ENCODE data around the gene PKIB.

PKIB gene

DNA sequence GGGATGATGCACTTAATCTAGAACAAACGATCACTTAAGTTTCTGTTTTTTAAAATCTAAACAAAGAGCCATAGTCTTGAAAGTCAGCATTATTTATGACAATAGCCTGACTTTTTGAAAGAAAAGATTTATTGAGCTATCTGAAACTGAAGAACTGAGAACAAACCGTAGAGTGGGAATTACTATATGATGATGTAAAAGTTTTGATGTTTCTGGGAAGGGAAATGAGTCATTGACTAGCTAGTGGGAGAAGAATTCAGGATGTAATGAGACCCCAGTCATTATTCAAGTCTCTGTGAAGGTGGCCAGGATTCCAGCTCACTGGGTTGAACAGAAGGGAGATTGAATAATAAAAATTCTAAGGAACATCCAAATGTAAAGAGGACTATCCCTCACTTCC is 85.9 kb downstream of the PKIB start:
- H3K9ac ChIP-seq (ENCODE audit: low read depth in 1 of 2, low read length in 2 of 2), result no peak overlapping the region

DNA sequence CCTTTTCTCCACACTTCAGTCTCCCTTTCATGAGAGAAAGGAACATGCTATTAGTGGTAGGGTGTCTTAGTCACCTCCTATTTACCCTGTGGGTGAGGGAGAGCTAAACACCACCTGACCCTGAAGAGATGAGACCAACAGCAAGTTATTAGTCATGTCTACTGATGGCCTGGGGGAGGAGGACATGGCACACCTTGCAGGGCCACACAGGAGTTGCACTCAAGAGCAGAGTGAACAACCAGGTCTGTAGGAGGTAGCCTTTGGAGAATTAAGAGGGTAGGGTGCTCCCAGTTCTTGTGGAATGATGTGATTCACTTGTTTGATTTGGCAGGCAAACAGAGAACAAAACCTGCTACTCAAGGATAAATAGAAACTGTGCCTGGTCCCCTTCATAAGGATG is 86.6 kb downstream of the PKIB start:
- Histone ChIP-seq H3K9ac (ENCODE audit: low read depth in 1 of 2, low read length in 2 of 2) (no peak overlapping the region), H3K27ac (ENCODE audit: low read depth in 2 of 2, low read length in 2 of 2) (no peak overlapping the region), H3K4me1 (ENCODE audit: control insufficient read depth in 2 of 2, insufficient read depth in 2 of 2, low read length in 2 of 2) (no peaks in the 10 kb centered on the region), H3K9me3 (ENCODE audit: control insufficient read depth in 2 of 2, low read length in 2 of 2) (no peaks in the 10 kb centered on the region), H3K4me3 (ENCODE audit: low read length in 2 of 2) (no peak overlapping the region), H3K36me3 (ENCODE audit: control insufficient read depth in 2 of 2, insufficient read depth in 2 of 2, low read length in 2 of 2) (peaks cover 0 to 2% of the 10 kb centered on the region in 2 donors), H3K27me3 (ENCODE audit: control insufficient read depth in 2 of 2, insufficient read depth in 2 of 2, low read length in 2 of 2) (no peaks in the 10 kb centered on the region)

More for the DNA sequence above, 85.9 kb downstream of the PKIB start:
- no peaks in the 10 kb centered on the region for H3K4me1 ChIP-seq (ENCODE audit: control insufficient read depth in 2 of 2, insufficient read depth in 2 of 2, low read length in 2 of 2)
- H3K27ac ChIP-seq (ENCODE audit: low read depth in 2 of 2, low read length in 2 of 2), result no peak overlapping the region
- H3K4me3 ChIP-seq (ENCODE audit: low read length in 2 of 2), result no peak overlapping the region
- peaks cover 0 to 2% of the 10 kb centered on the region in 2 donors for H3K36me3 ChIP-seq (ENCODE audit: control insufficient read depth in 2 of 2, insufficient read depth in 2 of 2, low read length in 2 of 2)
- H3K27me3 ChIP-seq (ENCODE audit: control insufficient read depth in 2 of 2, insufficient read depth in 2 of 2, low read length in 2 of 2), result no peaks in the 10 kb centered on the region
- no peaks in the 10 kb centered on the region for H3K9me3 ChIP-seq (ENCODE audit: control insufficient read depth in 2 of 2, low read length in 2 of 2)

DNA sequence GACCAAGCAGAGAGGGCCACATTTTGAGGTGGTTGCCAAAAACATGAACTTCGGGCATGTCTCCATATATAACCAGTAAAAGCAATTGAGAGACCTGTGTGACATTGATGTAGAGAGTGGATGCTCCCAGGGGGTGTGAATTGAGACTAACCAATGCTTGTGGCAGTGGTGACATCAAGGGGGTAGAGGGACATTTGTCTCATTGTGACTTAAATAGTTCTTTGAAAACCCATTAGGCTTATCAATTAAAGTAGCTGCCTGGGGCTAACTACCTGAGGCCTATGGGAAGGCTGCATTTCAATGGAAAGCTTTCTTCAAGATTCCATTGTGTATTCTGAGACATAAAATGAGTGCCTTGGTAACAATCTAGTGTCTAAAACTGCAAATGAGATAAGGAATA is 87.3 kb downstream of the PKIB start:
- Histone ChIP-seq H3K4me1 (ENCODE audit: control insufficient read depth in 2 of 2, insufficient read depth in 2 of 2, low read length in 2 of 2) (no peaks in the 10 kb centered on the region), H3K36me3 (ENCODE audit: control insufficient read depth in 2 of 2, insufficient read depth in 2 of 2, low read length in 2 of 2) (peaks cover 0 to 2% of the 10 kb centered on the region in 2 donors), H3K27ac (ENCODE audit: low read depth in 2 of 2, low read length in 2 of 2) (no peak overlapping the region), H3K4me3 (ENCODE audit: low read length in 2 of 2) (no peak overlapping the region), H3K27me3 (ENCODE audit: control insufficient read depth in 2 of 2, insufficient read depth in 2 of 2, low read length in 2 of 2) (no peaks in the 10 kb centered on the region), H3K9me3 (ENCODE audit: control insufficient read depth in 2 of 2, low read length in 2 of 2) (no peaks in the 10 kb centered on the region), H3K9ac (ENCODE audit: low read depth in 1 of 2, low read length in 2 of 2) (no peak overlapping the region)

- no peaks in the 10 kb centered on the region for H3K4me1 ChIP-seq (ENCODE audit: control insufficient read depth in 2 of 2, insufficient read depth in 2 of 2, low read length in 2 of 2)
- H3K4me3 ChIP-seq (ENCODE audit: low read length in 2 of 2), result no peak overlapping the region
- H3K9ac ChIP-seq (ENCODE audit: low read depth in 1 of 2, low read length in 2 of 2), result no peak overlapping the region
- H3K27me3 ChIP-seq (ENCODE audit: control insufficient read depth in 2 of 2, insufficient read depth in 2 of 2, low read length in 2 of 2), result no peaks in the 10 kb centered on the region
- H3K9me3 ChIP-seq (ENCODE audit: control insufficient read depth in 2 of 2, low read length in 2 of 2), result no peaks in the 10 kb centered on the region
- H3K36me3 ChIP-seq (ENCODE audit: control insufficient read depth in 2 of 2, insufficient read depth in 2 of 2, low read length in 2 of 2), result peaks cover 0 to 2% of the 10 kb centered on the region in 2 donors
- no peak overlapping the region for H3K27ac ChIP-seq (ENCODE audit: low read depth in 2 of 2, low read length in 2 of 2)
Observed at GRCh38 chr6:122701666-122702065, 91.5 kb downstream of the PKIB start.

- no peaks in the 10 kb centered on the region for H3K9me3 ChIP-seq (ENCODE audit: control insufficient read depth in 2 of 2, low read length in 2 of 2)
- H3K36me3 ChIP-seq (ENCODE audit: control insufficient read depth in 2 of 2, insufficient read depth in 2 of 2, low read length in 2 of 2), result peaks cover 0 to 2% of the 10 kb centered on the region in 2 donors
- H3K27me3 ChIP-seq (ENCODE audit: control insufficient read depth in 2 of 2, insufficient read depth in 2 of 2, low read length in 2 of 2), result no peaks in the 10 kb centered on the region
- H3K27ac ChIP-seq (ENCODE audit: low read depth in 2 of 2, low read length in 2 of 2), result no peak overlapping the region
- no peaks in the 10 kb centered on the region for H3K4me1 ChIP-seq (ENCODE audit: control insufficient read depth in 2 of 2, insufficient read depth in 2 of 2, low read length in 2 of 2)
- H3K9ac ChIP-seq (ENCODE audit: low read depth in 1 of 2, low read length in 2 of 2), result no peak overlapping the region
- H3K4me3 ChIP-seq (ENCODE audit: low read length in 2 of 2), result no peak overlapping the region
Observed at GRCh38 chr6:122702841-122703240, 92.6 kb downstream of the PKIB start.

- Histone ChIP-seq H3K4me1 (ENCODE audit: control insufficient read depth in 2 of 2, insufficient read depth in 2 of 2, low read length in 2 of 2) (no peaks in the 10 kb centered on the region), H3K9ac (ENCODE audit: low read depth in 1 of 2, low read length in 2 of 2) (no peak overlapping the region), H3K27ac (ENCODE audit: low read depth in 2 of 2, low read length in 2 of 2) (no peak overlapping the region), H3K36me3 (ENCODE audit: control insufficient read depth in 2 of 2, insufficient read depth in 2 of 2, low read length in 2 of 2) (peaks cover 0 to 2% of the 10 kb centered on the region in 2 donors), H3K9me3 (ENCODE audit: control insufficient read depth in 2 of 2, low read length in 2 of 2) (no peaks in the 10 kb centered on the region), H3K4me3 (ENCODE audit: low read length in 2 of 2) (no peak overlapping the region), H3K27me3 (ENCODE audit: control insufficient read depth in 2 of 2, insufficient read depth in 2 of 2, low read length in 2 of 2) (no peaks in the 10 kb centered on the region)
Observed at GRCh38 chr6:122704066-122704465, 93.9 kb downstream of the PKIB start.

DNA sequence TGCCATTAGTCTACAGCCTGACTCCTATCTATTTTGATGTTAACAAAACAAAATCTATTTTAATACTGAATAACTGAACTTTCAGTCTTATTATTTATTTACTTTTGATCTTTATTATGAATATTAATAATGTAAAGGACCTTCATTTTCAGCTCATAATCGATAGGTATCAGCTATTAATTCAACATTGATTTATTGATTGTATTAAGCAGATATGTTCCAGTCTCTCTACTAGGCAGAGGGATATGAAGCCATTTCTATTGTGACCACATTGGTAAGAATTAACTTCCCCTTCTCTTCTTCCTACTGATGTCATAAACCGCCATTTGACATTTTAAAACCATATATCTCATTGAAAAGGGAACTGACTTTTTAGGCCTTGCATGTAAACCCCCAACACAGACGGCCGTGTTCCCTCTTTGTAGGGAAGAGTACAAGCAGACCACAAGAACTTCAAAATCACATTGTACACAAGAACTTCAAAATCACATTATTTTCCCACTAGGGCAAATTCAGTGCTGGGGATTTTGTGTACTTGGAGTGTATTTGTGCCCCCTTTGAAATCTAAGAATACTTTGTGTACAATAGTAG is 99.8 kb downstream of the PKIB start:
- Histone ChIP-seq H3K9me3 (ENCODE audit: control insufficient read depth in 2 of 2, low read length in 2 of 2) (no peaks in the 10 kb centered on the region), H3K4me1 (ENCODE audit: control insufficient read depth in 2 of 2, insufficient read depth in 2 of 2, low read length in 2 of 2) (no peaks in the 10 kb centered on the region), H3K36me3 (ENCODE audit: control insufficient read depth in 2 of 2, insufficient read depth in 2 of 2, low read length in 2 of 2) (no peaks in the 10 kb centered on the region), H3K9ac (ENCODE audit: low read depth in 1 of 2, low read length in 2 of 2) (no peak overlapping the region), H3K27me3 (ENCODE audit: control insufficient read depth in 2 of 2, insufficient read depth in 2 of 2, low read length in 2 of 2) (no peaks in the 10 kb centered on the region), H3K4me3 (ENCODE audit: low read length in 2 of 2) (no peak overlapping the region), H3K27ac (ENCODE audit: low read depth in 2 of 2, low read length in 2 of 2) (no peak overlapping the region)

GRCh38 chr6:122710908-122711635 is 100.9 kb downstream of the PKIB start:
- H3K27me3 ChIP-seq (ENCODE audit: control insufficient read depth in 2 of 2, insufficient read depth in 2 of 2, low read length in 2 of 2), result no peaks in the 10 kb centered on the region
- no peak overlapping the region for H3K27ac ChIP-seq (ENCODE audit: low read depth in 2 of 2, low read length in 2 of 2)
- H3K4me1 ChIP-seq (ENCODE audit: control insufficient read depth in 2 of 2, insufficient read depth in 2 of 2, low read length in 2 of 2), result no peaks in the 10 kb centered on the region
- no peaks in the 10 kb centered on the region for H3K9me3 ChIP-seq (ENCODE audit: control insufficient read depth in 2 of 2, low read length in 2 of 2)
- no peak overlapping the region for H3K9ac ChIP-seq (ENCODE audit: low read depth in 1 of 2, low read length in 2 of 2)
- H3K36me3 ChIP-seq (ENCODE audit: control insufficient read depth in 2 of 2, insufficient read depth in 2 of 2, low read length in 2 of 2), result no peaks in the 10 kb centered on the region
- H3K4me3 ChIP-seq (ENCODE audit: low read length in 2 of 2), result no peak overlapping the region

GRCh38 chr6:122712093-122712447 is 101.9 kb downstream of the PKIB start:
- Histone ChIP-seq H3K9ac (ENCODE audit: low read depth in 1 of 2, low read length in 2 of 2) (no peak overlapping the region), H3K9me3 (ENCODE audit: control insufficient read depth in 2 of 2, low read length in 2 of 2) (no peaks in the 10 kb centered on the region), H3K4me3 (ENCODE audit: low read length in 2 of 2) (no peak overlapping the region), H3K27me3 (ENCODE audit: control insufficient read depth in 2 of 2, insufficient read depth in 2 of 2, low read length in 2 of 2) (no peaks in the 10 kb centered on the region), H3K4me1 (ENCODE audit: control insufficient read depth in 2 of 2, insufficient read depth in 2 of 2, low read length in 2 of 2) (no peaks in the 10 kb centered on the region), H3K36me3 (ENCODE audit: control insufficient read depth in 2 of 2, insufficient read depth in 2 of 2, low read length in 2 of 2) (no peaks in the 10 kb centered on the region), H3K27ac (ENCODE audit: low read depth in 2 of 2, low read length in 2 of 2) (no peak overlapping the region)

GRCh38 chr6:122712448-122713137 is 102.4 kb downstream of the PKIB start:
- Histone ChIP-seq H3K27me3 (ENCODE audit: control insufficient read depth in 2 of 2, insufficient read depth in 2 of 2, low read length in 2 of 2) (no peaks in the 10 kb centered on the region), H3K9me3 (ENCODE audit: control insufficient read depth in 2 of 2, low read length in 2 of 2) (no peaks in the 10 kb centered on the region), H3K27ac (ENCODE audit: low read depth in 2 of 2, low read length in 2 of 2) (no peak overlapping the region), H3K9ac (ENCODE audit: low read depth in 1 of 2, low read length in 2 of 2) (no peak overlapping the region), H3K4me1 (ENCODE audit: control insufficient read depth in 2 of 2, insufficient read depth in 2 of 2, low read length in 2 of 2) (no peaks in the 10 kb centered on the region), H3K4me3 (ENCODE audit: low read length in 2 of 2) (no peak overlapping the region), H3K36me3 (ENCODE audit: control insufficient read depth in 2 of 2, insufficient read depth in 2 of 2, low read length in 2 of 2) (no peaks in the 10 kb centered on the region)
